DOHH2 (cell line): Measurements from ENCODE around the gene SLC48A1.

Experiments
- H3F3A ChIP-seq: fragments of 200-600 bp; sonication (generic), shearing (Covaris generic); 2 replicates; pipeline ENCODE4 v1.6.0; 2016; ENCODE audit warnings: antibody characterized with exemption, mild to moderate bottlenecking; ENCODE audit not compliant: control insufficient read depth, insufficient read depth
- H3K27ac ChIP-seq: fragments of 200-600 bp; sonication (generic); 2 replicates; pipeline ENCODE4 v1.5.1; 2014; ENCODE audit warnings: low read depth, mild to moderate bottlenecking, low read length, moderate library complexity
- H3K27me3 ChIP-seq: fragments of 200-600 bp; sonication (generic); 2 replicates; pipeline ENCODE4 v1.6.1; 2014; ENCODE audit warnings: mild to moderate bottlenecking, low read length, mixed read lengths; ENCODE audit not compliant: control insufficient read depth
- H3K36me3 ChIP-seq: fragments of 200-600 bp; sonication (generic); 2 replicates; pipeline ENCODE4 v1.6.1; 2014; ENCODE audit warnings: mild to moderate bottlenecking, low read length, moderate library complexity, mixed read lengths; ENCODE audit not compliant: control insufficient read depth
- H3K4me1 ChIP-seq: fragments of 200-600 bp; sonication (generic); 2 replicates; pipeline ENCODE4 v1.6.1; 2014; ENCODE audit warnings: mild to moderate bottlenecking, low read length, mixed read lengths; ENCODE audit not compliant: control insufficient read depth
- H3K4me2 ChIP-seq: fragments of 200-600 bp; sonication (generic); 2 replicates; pipeline ENCODE4 v1.6.0; 2014; ENCODE audit warnings: mild to moderate bottlenecking, low read length, moderate library complexity
- H3K4me3 ChIP-seq: fragments of 200-600 bp; sonication (generic); 2 replicates; pipeline ENCODE4 v1.5.1; 2014; ENCODE audit warnings: mild to moderate bottlenecking, low read length, mixed read lengths
- H3K79me2 ChIP-seq: fragments of 200-600 bp; sonication (generic); 2 replicates; pipeline ENCODE4 v1.6.1; 2014; ENCODE audit warnings: mild to moderate bottlenecking, low read length, mixed read lengths; ENCODE audit not compliant: control insufficient read depth
- H3K9me2 ChIP-seq: fragments of 200-600 bp; sonication (generic); replicated peaks from 2 replicates; pipeline ENCODE4 v1.6.1; 2014; ENCODE audit warnings: mild to moderate bottlenecking, low read length, mixed read lengths; ENCODE audit not compliant: control insufficient read depth
- H3K9me3 ChIP-seq: fragments of 200-600 bp; sonication (generic); 2 replicates; pipeline ENCODE4 v1.6.1; 2014; ENCODE audit warnings: antibody characterized with exemption, low read length, mixed read lengths; ENCODE audit not compliant: control insufficient read depth, insufficient read depth
- H4K20me1 ChIP-seq: fragments of 200-600 bp; sonication (generic); 2 replicates; pipeline ENCODE4 v1.6.0; 2014; ENCODE audit warnings: low read depth, mild to moderate bottlenecking, antibody characterized with exemption, low read length, moderate library complexity; ENCODE audit not compliant: control insufficient read depth, insufficient read depth
- CTCF ChIP-seq: fragments of 200-600 bp; sonication (generic); IDR thresholded peaks from one replicate; pipeline ENCODE4 v1.5.1; 2014; ENCODE audit warnings: antibody characterized with exemption, mild to moderate bottlenecking, low read depth, low read length; ENCODE audit not compliant: poor library complexity, severe bottlenecking
- EZH2phosphoT487 ChIP-seq: fragments of 200-600 bp; sonication (generic); IDR thresholded peaks from 2 replicates; pipeline ENCODE4 v1.6.1; 2017; ENCODE audit warnings: borderline replicate concordance, mild to moderate bottlenecking, antibody characterized with exemption, low read length, moderate library complexity, mixed read lengths

The SLC48A1 gene

GRCh38 chr12:47798382-47798948 is 25.4 kb downstream of the SLC48A1 start:
- Histone ChIP-seq H3K4me2 (no peak overlapping the region), H3K4me1 (peaks cover 36% of the 10 kb centered on the region), H3F3A (peaks cover 5% of the 10 kb centered on the region; the same call in 1 of the 2 replicates), H4K20me1 (peaks cover 33% of the 10 kb centered on the region; the same call in 1 of the 2 replicates), H3K27ac (no peak overlapping the region), H3K79me2 (peaks cover 53% of the 10 kb centered on the region), H3K27me3 (no peaks in the 10 kb centered on the region), H3K36me3 (peaks cover 94% of the 10 kb centered on the region), H3K4me3 (no peak overlapping the region), H3K9me2 (no peaks in the 10 kb centered on the region), H3K9me3 (no peaks in the 10 kb centered on the region)
- no peak for TF ChIP-seq EZH2phosphoT487
- TF ChIP-seq CTCF, result no peak

GRCh38 chr12:47799357-47799955 is 26.4 kb downstream of the SLC48A1 start:
- H3K27ac ChIP-seq, result no peak overlapping the region
- TF ChIP-seq CTCF, result no peak
- no peak for TF ChIP-seq EZH2phosphoT487
- no peaks in the 10 kb centered on the region for H3K27me3 ChIP-seq
- no peak overlapping the region for H3K4me3 ChIP-seq
- peaks cover 63% of the 10 kb centered on the region for H3K79me2 ChIP-seq
- H3F3A ChIP-seq, result peaks cover 5% of the 10 kb centered on the region; the same call in 1 of the 2 replicates
- H3K4me1 ChIP-seq, result peaks cover 46% of the 10 kb centered on the region
- H3K4me2 ChIP-seq, result no peak overlapping the region
- H3K9me2 ChIP-seq, result no peaks in the 10 kb centered on the region
- H3K36me3 ChIP-seq, result peaks cover 94% of the 10 kb centered on the region
- peaks cover 35% of the 10 kb centered on the region; the same call in 1 of the 2 replicates for H4K20me1 ChIP-seq
- no peaks in the 10 kb centered on the region for H3K9me3 ChIP-seq

- peaks cover 94% of the 10 kb centered on the region for H3K36me3 ChIP-seq
- H3K4me2 ChIP-seq, result no peak overlapping the region
- no peaks in the 10 kb centered on the region for H3K9me3 ChIP-seq
- no peaks in the 10 kb centered on the region for H3K27me3 ChIP-seq
- H3K79me2 ChIP-seq, result peaks cover 75% of the 10 kb centered on the region
- no peak overlapping the region for H3K27ac ChIP-seq
- no peaks in the 10 kb centered on the region for H3K9me2 ChIP-seq
- no peak for TF ChIP-seq CTCF
- H3F3A ChIP-seq, result peaks cover 5% of the 10 kb centered on the region; the same call in 1 of the 2 replicates
- peaks cover 35% of the 10 kb centered on the region; the same call in 1 of the 2 replicates for H4K20me1 ChIP-seq
- H3K4me1 ChIP-seq, result peaks cover 57% of the 10 kb centered on the region
- H3K4me3 ChIP-seq, result no peak overlapping the region
Observed at GRCh38 chr12:47800582-47800981, 27.5 kb downstream of the SLC48A1 start.
